A549 (cell line): ENCODE results near the gene KCNIP2. TPM values are rescaled to one million over a fixed set of nuclear protein-coding genes. Genes with fewer than 3 reads are reported as not detected.

ENCODE experiments used
- ATAC-seq, 2 experiments: fragments of 200-7000 bp in 1 of 2; fragments of >200 bp in 1 of 2; cut with Nextera tagmentation in 1 of 2; cut with Tn5 transposase in 1 of 2; 3 replicates each; pipeline versions ENCODE4 v1.8.0 to v1.9.1; 2018 to 2020; ENCODE audit warnings: mild to moderate bottlenecking in 1 of 2, moderate library complexity in 1 of 2
- CTCF ChIA-PET: fragments of 300-600 bp; sonication (Branson Sonifier 250); formaldehyde crosslinking; extraction: SDS; loops from one replicate; lab custom pipeline; 2021; ENCODE audit warnings: antibody characterized with exemption, inconsistent platforms; lab: Yijun Ruan, JAX
- POLR2A ChIA-PET: fragments of 350-600 bp; formaldehyde crosslinking; extraction: SDS; loops from one replicate; lab custom pipeline; 2021; ENCODE audit warnings: antibody characterized with exemption, inconsistent platforms; lab: Yijun Ruan, JAX
- DNase-seq, 2 experiments: peaks; one replicate each; pipeline versions ENCODE4 v3.0.0 to v3.0.0-alpha.2; 2011 to 2016; ENCODE audit warnings: low read depth in 1 of 2, low spot score in 1 of 2
- FAIRE-seq: peaks from 2 replicates; lab custom pipeline; 2011; peaks lifted over from hg19 to GRCh38; lab: Jason Lieb, UNC
- H3K27ac ChIP-seq, 2 experiments: fragments of >200 bp; sonication (Bioruptor Twin); formaldehyde crosslinking; 3 replicates each; pipeline ENCODE4 v1.5.1; 2016 to 2017
- H3K4me1 ChIP-seq: fragments of >200 bp; sonication (Bioruptor Twin); formaldehyde crosslinking; 3 replicates; pipeline ENCODE4 v1.6.1; 2016
- H3K4me2 ChIP-seq: fragments of >200 bp; sonication (Bioruptor Twin); formaldehyde crosslinking; 3 replicates; pipeline ENCODE4 v1.6.1; 2016
- H3K4me3 ChIP-seq: fragments of >200 bp; sonication (Bioruptor Twin); formaldehyde crosslinking; 3 replicates; pipeline ENCODE4 v1.5.1; 2016
- H3K9me3 ChIP-seq: fragments of >200 bp; sonication (Bioruptor Twin); formaldehyde crosslinking; 3 replicates; pipeline ENCODE4 v1.6.1; 2016
- ATOH8 ChIP-seq: fragments of 250-450 bp; sonication (Bioruptor Pico); IDR thresholded peaks from 2 replicates; pipeline ENCODE4 v1.5.0; 2020; ENCODE audit warnings: low read depth, mild to moderate bottlenecking, moderate library complexity
- BCL3 ChIP-seq: fragments of >200 bp; sonication (Bioruptor Twin); formaldehyde crosslinking; IDR thresholded peaks from 3 replicates; pipeline ENCODE4 v1.6.1; 2016
- CBX2 ChIP-seq: fragments of 200-600 bp; sonication (generic); IDR thresholded peaks from 2 replicates; pipeline ENCODE4 v1.6.1; 2016; ENCODE audit warnings: low read depth, mild to moderate bottlenecking, borderline replicate concordance
- CEBPB ChIP-seq, 2 experiments: fragments of >200 bp in 1 of 2; sonication (Bioruptor Twin) in 1 of 2; formaldehyde crosslinking in 1 of 2; IDR thresholded peaks; 2 replicates each; pipeline ENCODE4 v1.6.1; 2012 to 2016
- CHD2 ChIP-seq: fragments of 150-350 bp; IDR thresholded peaks from 2 replicates; pipeline ENCODE4 v1.6.1; 2014; ENCODE audit warnings: low read length; ENCODE audit not compliant: partially characterized antibody
- CTCF ChIP-seq: fragments of >200 bp; sonication (Bioruptor Twin); formaldehyde crosslinking; IDR thresholded peaks from 3 replicates; pipeline ENCODE4 v1.5.1; 2016
- EHMT2 ChIP-seq: fragments of 200-600 bp; sonication (generic); IDR thresholded peaks from 2 replicates; pipeline ENCODE4 v1.6.1; 2016; ENCODE audit warnings: antibody characterized with exemption, low read depth, mild to moderate bottlenecking, moderate library complexity
- FOSL2 ChIP-seq, 2 experiments: fragments of 450-650 bp in 1 of 2; fragments of >200 bp in 1 of 2; sonication (Bioruptor Twin) in 1 of 2; formaldehyde crosslinking; IDR thresholded peaks; 2 replicates each; pipeline versions ENCODE4 v1.5.0 to v1.6.1; 2016 to 2020; ENCODE audit warnings: mild to moderate bottlenecking in 1 of 2, moderate library complexity in 1 of 2
- HEYL ChIP-seq: fragments of 250-450 bp; sonication (Bioruptor Pico); IDR thresholded peaks from 2 replicates; pipeline ENCODE4 v1.8.0; 2021; ENCODE audit warnings: mild to moderate bottlenecking, moderate library complexity
- HMGXB4 ChIP-seq: fragments of 250-450 bp; sonication (Bioruptor Pico); IDR thresholded peaks from 2 replicates; pipeline ENCODE4 v1.5.0; 2021; ENCODE audit warnings: mild to moderate bottlenecking, moderate library complexity, borderline replicate concordance
- HOXA7 ChIP-seq: fragments of 250-450 bp; sonication (Bioruptor Pico); IDR thresholded peaks from 2 replicates; pipeline ENCODE4 v1.5.0; 2020; ENCODE audit warnings: mild to moderate bottlenecking, moderate library complexity
- HOXB13 ChIP-seq: fragments of 250-450 bp; sonication (Bioruptor Pico); IDR thresholded peaks from 2 replicates; pipeline ENCODE4 v1.5.0; 2020; ENCODE audit warnings: low read depth, mild to moderate bottlenecking, moderate library complexity
- KDM5A ChIP-seq: fragments of 200-600 bp; sonication (generic); IDR thresholded peaks from 2 replicates; pipeline ENCODE4 v1.6.1; 2016; ENCODE audit warnings: antibody characterized with exemption, mild to moderate bottlenecking
- MAFK ChIP-seq: fragments of 450-650 bp; IDR thresholded peaks from 2 replicates; pipeline ENCODE4 v1.6.1; 2014; ENCODE audit not compliant: partially characterized antibody
- MYC ChIP-seq: IDR thresholded peaks from 2 replicates; pipeline ENCODE4 v1.6.1; 2012; ENCODE audit warnings: mild to moderate bottlenecking, inconsistent platforms, low read length, improper control_type of control experiment, borderline replicate concordance
- PBX3 ChIP-seq: IDR thresholded peaks from 2 replicates; pipeline ENCODE4 v1.6.1; 2012
- POLR2A ChIP-seq: IDR thresholded peaks from 2 replicates; pipeline ENCODE4 v1.6.1; 2012; ENCODE audit warnings: mild to moderate bottlenecking, low read length
- POLR2AphosphoS2 ChIP-seq: conservative IDR thresholded peaks from 2 replicates; pipeline ENCODE4 v1.6.1; 2012; ENCODE audit warnings: low read length, improper control_type of control experiment, inconsistent platforms
- RARB ChIP-seq: fragments of 250-450 bp; sonication (Bioruptor Pico); IDR thresholded peaks from 2 replicates; pipeline ENCODE4 v1.8.0; 2021; ENCODE audit warnings: mild to moderate bottlenecking, moderate library complexity
- RCOR1 ChIP-seq: fragments of 150-350 bp; IDR thresholded peaks from 2 replicates; pipeline ENCODE4 v1.6.1; 2014; ENCODE audit warnings: antibody characterized with exemption, low read length, low read depth
- REST ChIP-seq: fragments of 200-600 bp; sonication (generic); IDR thresholded peaks from 2 replicates; pipeline ENCODE4 v1.6.1; 2016; ENCODE audit warnings: antibody characterized with exemption, mild to moderate bottlenecking, moderate library complexity
- RFX5 ChIP-seq: fragments of 450-650 bp; IDR thresholded peaks from 2 replicates; pipeline ENCODE4 v1.7.1; 2014; ENCODE audit warnings: antibody characterized with exemption, mild to moderate bottlenecking, moderate library complexity
- TP53 ChIP-seq: fragments of 250-450 bp; sonication (Bioruptor Pico); IDR thresholded peaks from 2 replicates; pipeline ENCODE4 v1.5.0; 2021; ENCODE audit warnings: mild to moderate bottlenecking, moderate library complexity
- USF2 ChIP-seq: fragments of 450-650 bp; IDR thresholded peaks from 2 replicates; pipeline ENCODE4 v1.6.1; 2014; ENCODE audit warnings: antibody characterized with exemption
- ZSCAN20 ChIP-seq: fragments of 250-450 bp; sonication (Bioruptor Pico); IDR thresholded peaks from 2 replicates; pipeline ENCODE4 v1.8.0; 2022; ENCODE audit warnings: mild to moderate bottlenecking, moderate library complexity
- WGBS: methylation state at CpG from one replicate; pipeline ENCODE4 v1.1.6; 2017; ENCODE audit errors: missing lambda C conversion rate; 5-methylcytosine and 5-hydroxymethylcytosine counted together
- polyA plus RNA-seq, 4 experiments: library from polyadenylated mRNA; depleted of rRNA in 3 of 4; stranded (reverse); fragments of >200 nt; fragmentation: RNase III in 1 of 4; extraction: RNeasy Plus Mini Kit Qiagen cat#74134 plus additional on column Dnase treatment in 1 of 4; gene quantifications; 2 replicates in 3 of 4; 3 replicates in 1 of 4; pipeline ENCODE4 v1.2.3, GENCODE V29; 2011 to 2017

The KCNIP2 gene
- polyA plus RNA-seq, 2 of the 4 experiments (the other 2 are of a cell fraction) = 0.88 to 1.3 TPM

- no peak for TF ChIP-seq MYC
- TF ChIP-seq RCOR1 = no peak
- no peak for TF ChIP-seq ATOH8 (CRISPR knock-in tag)
- TF ChIP-seq BCL3 = no peak
- no peak for TF ChIP-seq USF2
- no peak for TF ChIP-seq HOXB13 (CRISPR knock-in tag)
- no peak for TF ChIP-seq CHD2
- no peak for TF ChIP-seq TP53
- TF ChIP-seq HEYL = no peak
- TF ChIP-seq POLR2A = no peak
Observed at GRCh38 chr10:101856626-101857025, 13.0 kb upstream of the KCNIP2 start (continued).

GRCh38 chr10:101851411-101852116 is 8.0 kb upstream of the KCNIP2 start:
- H3K4me3 ChIP-seq = no peak overlapping the region
- TF ChIP-seq CBX2 = no peak
- TF ChIP-seq RFX5 = no peak
- TF ChIP-seq RARB = no peak
- TF ChIP-seq HMGXB4 (CRISPR knock-in tag) = no peak
- TF ChIP-seq ZSCAN20 (CRISPR knock-in tag) = no peak
- TF ChIP-seq ATOH8 (CRISPR knock-in tag) = no peak
- TF ChIP-seq POLR2AphosphoS2 = no peak
- TF ChIP-seq HOXA7 = no peak
- no peak for TF ChIP-seq HOXB13 (CRISPR knock-in tag)
- no peak for TF ChIP-seq PBX3
- TF ChIP-seq CTCF = no peak
- no peak for TF ChIP-seq REST
- TF ChIP-seq FOSL2 (IDR thresholded peaks at IDR 0.05) = no peak
- TF ChIP-seq FOSL2 (CRISPR knock-in tag; IDR thresholded peaks at IDR 0.05) = no peak
- no peak for TF ChIP-seq KDM5A
- no peak for TF ChIP-seq TP53
- no peak for TF ChIP-seq MAFK
- TF ChIP-seq CEBPB (IDR thresholded peaks at IDR 0.05) = no peak
- no peak for TF ChIP-seq EHMT2
- no peak overlapping the region for H3K27ac ChIP-seq
- ChIA-PET POLR2A (no interaction called here), CTCF (interaction anchor here (4.7 to 15.4 kb wide), 4 partner anchors 11 to 162 kb away, joined by 31 to 379 read pairs (median 45); no protein-coding TSS in a partner anchor)
- FAIRE-seq = no peak
- DNase-seq = no peak
- 96% methylated on average over 4 of the region's 4 CpGs for WGBS
- no peaks in the 10 kb centered on the region for H3K9me3 ChIP-seq
- peaks cover 6% of the 10 kb centered on the region; the same call in 2 of the 3 replicates for H3K4me1 ChIP-seq
- ATAC-seq = no peak
- no peak overlapping the region for H3K4me2 ChIP-seq
